Transverse colon (tissue), 4 donors: ENCODE results near the gene RABGGTA. TPM values are rescaled to one million over a fixed set of nuclear protein-coding genes. Genes with fewer than 3 reads are reported as not detected.

Source experiments
- DNase-seq: peaks from one replicate; pipeline ENCODE4 v3.0.0-alpha.2; 2019
- H3K27ac ChIP-seq, 4 donors: fragments of 200-600 bp; sonication (generic); 2 replicates each; pipeline ENCODE4 v1.5.1; 2016 to 2018; ENCODE audit warnings: inconsistent platforms in 4 of 4
- H3K27me3 ChIP-seq: fragments of 200-600 bp; sonication (generic); 2 replicates; pipeline ENCODE4 v1.5.1; 2017; ENCODE audit warnings: inconsistent platforms
- H3K36me3 ChIP-seq, 4 donors: fragments of 200-600 bp; sonication (generic); 2 replicates each; pipeline ENCODE4 v1.5.1; 2017 to 2019; ENCODE audit warnings: inconsistent platforms in 4 of 4
- H3K4me1 ChIP-seq, 4 donors: fragments of 200-600 bp; sonication (generic); 2 replicates each; pipeline ENCODE4 v1.5.1; 2017 to 2020; ENCODE audit warnings: inconsistent platforms in 4 of 4
- H3K4me3 ChIP-seq, 4 donors: fragments of 200-600 bp; sonication (generic); 1 replicate in 1 of 4; 2 replicates in 3 of 4; pipeline versions ENCODE4 v1.5.1 to v1.6.1; 2017 to 2019; ENCODE audit warnings: inconsistent platforms in 4 of 4
- H3K9me3 ChIP-seq, 2 donors: fragments of 200-600 bp; sonication (generic); 2 replicates each; pipeline ENCODE4 v1.5.1; 2017 to 2019; ENCODE audit warnings: inconsistent platforms in 2 of 2
- CTCF ChIP-seq, 5 experiments: fragments of 200-600 bp in 3 of 5; fragments of 450-650 bp in 2 of 5; sonication (generic) in 3 of 5; IDR thresholded peaks; 1 replicate in 2 of 5; 2 replicates in 3 of 5; pipeline ENCODE4 v1.5.1; 2016 to 2017; ENCODE audit warnings: antibody characterized with exemption in 5 of 5, inconsistent platforms in 3 of 5, mild to moderate bottlenecking in 2 of 5, moderate library complexity in 1 of 5
- EP300 ChIP-seq: sonication (generic); formaldehyde crosslinking; IDR thresholded peaks from one replicate; pipeline ENCODE4 v1.6.1; 2017; ENCODE audit warnings: antibody characterized with exemption, low read depth
- POLR2A ChIP-seq: fragments of 450-650 bp; IDR thresholded peaks from one replicate; pipeline ENCODE4 v1.6.1; 2016; ENCODE audit warnings: antibody characterized with exemption, mild to moderate bottlenecking, moderate library complexity
- POLR2AphosphoS5 ChIP-seq, 3 donors: sonication (generic); formaldehyde crosslinking; IDR thresholded peaks; one replicate each; pipeline ENCODE4 v1.6.1; 2016; ENCODE audit warnings: antibody characterized with exemption in 3 of 3
- WGBS, 2 donors: methylation state at CpG; one replicate each; pipeline ENCODE4 v1.1.5; 2018; ENCODE audit warnings: low coverage in 1 of 2; 5-methylcytosine and 5-hydroxymethylcytosine counted together
- in situ Hi-C, 4 donors: fragments of 200-750 bp; cut with MboI; loops; one replicate each; pipeline versions ENCODE4 v1.15.0 to v1.15.1; 2017; ENCODE audit warnings: low sequenced_read_pairs in 3 of 4, low pct_ligation_motif_present in 1 of 4, low pct_unique_long_range_greater_than_20kb in 1 of 4
- intact Hi-C: fragments of 100-400 bp; cut with DNase I; formaldehyde crosslinking; loops from one replicate; pipeline ENCODE4 v1.15.1; 2023; ENCODE audit warnings: low total_unique reads
- total RNA-seq, 4 donors: library from RNA; depleted of rRNA; stranded (reverse); fragments of >200 nt; gene quantifications; one replicate each; pipeline ENCODE4 v1.1.0, GENCODE V29; 2016

The RABGGTA gene
- total RNA-seq, 4 donors from 2014 or later, result 47.3 to 227 (median 53.0) TPM

- Histone ChIP-seq H3K27ac (no peak within 1 kb of the TSS), H3K4me1 (no peaks in the 10 kb centered on the region), H3K4me3 (no peak within 1 kb of the TSS), H3K9me3 (no peaks in the 10 kb centered on the region), H3K27me3 (no peaks in the 10 kb centered on the region), H3K36me3 (peaks cover 0 to 18% (median 0%) of the 10 kb centered on the region in 4 donors)
- in situ Hi-C loops, result no loop called here
- 87% methylated on average over 11 of the region's 14 CpGs; no CpG with 5 or more reads in 1 of the 2 donors for WGBS, 2 donors
- no peak for TF ChIP-seq POLR2A
- no peak for TF ChIP-seq POLR2AphosphoS5 (IDR thresholded peaks at IDR 0.05)
- TF ChIP-seq EP300, result no peak
- no peak for TF ChIP-seq CTCF (IDR thresholded peaks at IDR 0.05)
- no peak for DNase-seq
- intact Hi-C loops, result no loop called here
Observed at GRCh38 chr14:24262821-24263733, 8.3 kb downstream of the RABGGTA start, which contains the start of gene TGM1. Gene TGM1, minus strand, starts transcription at chr14:24263177. Its CDS starts 825 bp downstream, at chr14:24262352.

GRCh38 chr14:24261969-24262327, 9.4 kb downstream of the RABGGTA start:
- in situ Hi-C loops (no loop called here), intact Hi-C loops (no loop called here)
- DNase-seq, result no peak
- Histone ChIP-seq H3K4me1 (no peaks in the 10 kb centered on the region), H3K27me3 (no peaks in the 10 kb centered on the region), H3K36me3 (peaks cover 0 to 10% (median 0%) of the 10 kb centered on the region in 4 donors), H3K9me3 (no peaks in the 10 kb centered on the region), H3K4me3 (no peak overlapping the region), H3K27ac (no peak overlapping the region)
- 90% methylated on average over 17 of the region's 19 CpGs; no CpG with 5 or more reads in 1 of the 2 donors for whole genome bisulfite sequencing, 2 donors
- TF ChIP-seq POLR2AphosphoS5 (IDR thresholded peaks at IDR 0.05) (no peak), POLR2A (no peak)

GRCh38 chr14:24261256-24261968, 10.0 kb downstream of the RABGGTA start:
- no peak for TF ChIP-seq POLR2A
- TF ChIP-seq POLR2AphosphoS5 (IDR thresholded peaks at IDR 0.05), result no peak
- TF ChIP-seq EP300, result no peak
- TF ChIP-seq CTCF (IDR thresholded peaks at IDR 0.05), result no peak
- DNase-seq, result no peak
- no peaks in the 10 kb centered on the region for H3K4me1 ChIP-seq
- H3K27ac ChIP-seq, result no peak overlapping the region
- 92 to 100% methylated on average over 3 to 20 of the region's 20 CpGs for WGBS, 2 donors
- in situ Hi-C loops, result no loop called here
- no peaks in the 10 kb centered on the region for H3K9me3 ChIP-seq
- no peaks in the 10 kb centered on the region for H3K27me3 ChIP-seq
- H3K36me3 ChIP-seq, result peaks cover 0 to 7% (median 0%) of the 10 kb centered on the region in 4 donors
- intact Hi-C loops, result no loop called here
- H3K4me3 ChIP-seq, result no peak overlapping the region

GRCh38 chr14:24260780-24261157, 10.6 kb downstream of the RABGGTA start:
- H3K36me3 ChIP-seq, result peaks cover 0 to 1% (median 0%) of the 10 kb centered on the region in 4 donors
- H3K4me3 ChIP-seq, result no peak overlapping the region
- no peak for DNase-seq
- H3K4me1 ChIP-seq, result no peaks in the 10 kb centered on the region
- no peaks in the 10 kb centered on the region for H3K9me3 ChIP-seq
- in situ Hi-C loops, result no loop called here
- WGBS, 2 donors, result 80 to 84% methylated on average over 2 to 4 of the region's 4 CpGs
- no peaks in the 10 kb centered on the region for H3K27me3 ChIP-seq
- intact Hi-C loops, result no loop called here
- H3K27ac ChIP-seq, result no peak overlapping the region
- TF ChIP-seq CTCF (IDR thresholded peaks at IDR 0.05) (no peak), POLR2A (no peak), EP300 (no peak), POLR2AphosphoS5 (IDR thresholded peaks at IDR 0.05) (no peak)
